OCI-LY1 (cell line): Measurements from ENCODE around the gene NR1D2.

ENCODE experiments used
- CTCF ChIP-seq: fragments of 200-600 bp; sonication (generic), shearing (Covaris generic); IDR thresholded peaks from 2 replicates; pipeline ENCODE4 v1.5.1; 2017; ENCODE audit warnings: mild to moderate bottlenecking, antibody characterized with exemption, low read length, moderate library complexity, mixed read lengths
- EZH2 ChIP-seq: fragments of 200-600 bp; sonication (generic), shearing (Covaris generic); IDR thresholded peaks from 2 replicates; pipeline ENCODE4 v1.8.0; 2017; ENCODE audit warnings: borderline replicate concordance, mixed run types, mild to moderate bottlenecking, antibody characterized with exemption, low read length, moderate library complexity, mixed read lengths

- TF ChIP-seq CTCF (no peak), EZH2 (no peak)
Observed at GRCh38 chr3:23960649-23961048, 15.6 kb downstream of the NR1D2 start.
